Stimulated activated naive CD4-positive, alpha-beta T cell treated with Interleukin-2 at 50 U/mL for 16 hours (primary cell): ENCODE measurements around the gene DSN1.

Source experiments
- DNase-seq: peaks from one replicate; lab custom pipeline; 2025; lab: John Stamatoyannopoulos, UW

DSN1 gene

GRCh38 chr20:36795691-36796090, 22.1 kb upstream of the DSN1 start:
- no peak for DNase-seq

GRCh38 chr20:36794116-36794474, 20.5 kb upstream of the DSN1 start:
- no peak for DNase-seq

- no peak for DNase-seq
Observed at GRCh38 chr20:36793294-36794115, 19.9 kb upstream of the DSN1 start.

GRCh38 chr20:36792422-36792821, 18.9 kb upstream of the DSN1 start:
- no peak for DNase-seq

- DNase-seq, result no peak
Observed at GRCh38 chr20:36791862-36792261, 18.3 kb upstream of the DSN1 start.

- no peak for DNase-seq
Observed at GRCh38 chr20:36786663-36787062, 13.1 kb upstream of the DSN1 start.

- DNase-seq, result no peak
Observed at GRCh38 chr20:36786246-36786645, 12.7 kb upstream of the DSN1 start.

GRCh38 chr20:36785308-36785707, 11.7 kb upstream of the DSN1 start:
- DNase-seq, result no peak

GRCh38 chr20:36784900-36785299, 11.3 kb upstream of the DSN1 start:
- no peak for DNase-seq

GRCh38 chr20:36784116-36784515, 10.6 kb upstream of the DSN1 start:
- DNase-seq, result no peak

GRCh38 chr20:36779656-36780025, 6.1 kb upstream of the DSN1 start:
- no peak for DNase-seq

GRCh38 chr20:36778831-36779655, 5.5 kb upstream of the DSN1 start:
- DNase-seq, result no peak

- no peak for DNase-seq
Observed at GRCh38 chr20:36777576-36777975, 4.0 kb upstream of the DSN1 start.

GRCh38 chr20:36777167-36777566, 3.6 kb upstream of the DSN1 start:
- DNase-seq, result no peak

GRCh38 chr20:36775826-36776225, 2.3 kb upstream of the DSN1 start:
- no peak for DNase-seq

- no peak for DNase-seq
Observed at GRCh38 chr20:36775196-36775595, 1.6 kb upstream of the DSN1 start.

GRCh38 chr20:36773107-36773596, 411 bp downstream of the DSN1 start:
- DNase-seq, result no peak

- DNase-seq, result no peak
Observed at GRCh38 chr20:36770680-36771079, 2.9 kb downstream of the DSN1 start.

- no peak for DNase-seq
Observed at GRCh38 chr20:36768768-36769430, 4.7 kb downstream of the DSN1 start.

- DNase-seq, result no peak
Observed at GRCh38 chr20:36761125-36761524, 12.4 kb downstream of the DSN1 start.

- DNase-seq, result no peak
Observed at GRCh38 chr20:36760647-36761046, 12.9 kb downstream of the DSN1 start.

GRCh38 chr20:36758276-36758675, 15.3 kb downstream of the DSN1 start:
- no peak for DNase-seq

GRCh38 chr20:36756496-36756895, 17.1 kb downstream of the DSN1 start:
- DNase-seq, result no peak
